HepG2 (cell line): ENCODE data around the gene SLC25A10. TPM values are rescaled to one million over a fixed set of nuclear protein-coding genes. Genes with fewer than 3 reads are reported as not detected.

Experiments
- AHR ChIP-seq: IDR thresholded peaks from 2 replicates; pipeline ENCODE4 v1.6.1; 2018; ENCODE audit warnings: missing genetic modification reagents, missing compliant biosample characterization
- ATF5 ChIP-seq: sonication (generic); formaldehyde crosslinking; IDR thresholded peaks from 2 replicates; pipeline ENCODE4 v1.4.0; 2020; ENCODE audit warnings: mild to moderate bottlenecking, low read depth, missing genetic modification reagents
- CREM ChIP-seq, 2 experiments: sonication (generic) in 1 of 2; formaldehyde crosslinking in 1 of 2; IDR thresholded peaks; 2 replicates each; pipeline versions ENCODE4 v1.4.0 to v1.6.1; 2016 to 2020; ENCODE audit warnings: antibody characterized with exemption in 1 of 2, mild to moderate bottlenecking in 1 of 2, missing genetic modification reagents in 1 of 2
- ETV6 ChIP-seq: sonication (generic); formaldehyde crosslinking; conservative IDR thresholded peaks from 2 replicates; pipeline ENCODE4 v1.4.0; 2020; ENCODE audit warnings: missing genetic modification reagents
- FOXC1 ChIP-seq: sonication (generic); formaldehyde crosslinking; IDR thresholded peaks from 2 replicates; pipeline ENCODE4 v1.8.0; 2022; ENCODE audit warnings: mild to moderate bottlenecking, missing genetic modification reagents, borderline replicate concordance
- GATAD2A ChIP-seq: IDR thresholded peaks from 2 replicates; pipeline ENCODE4 v1.6.1; 2016
- HES4 ChIP-seq: sonication (generic); formaldehyde crosslinking; IDR thresholded peaks from 2 replicates; pipeline ENCODE4 v1.9.0; 2021; ENCODE audit warnings: mild to moderate bottlenecking, missing genetic modification reagents, borderline replicate concordance
- PRDM15 ChIP-seq: sonication (generic); formaldehyde crosslinking; IDR thresholded peaks from 2 replicates; pipeline ENCODE4 v1.4.0; 2020; ENCODE audit warnings: missing genetic modification reagents
- RFXAP ChIP-seq: sonication (generic); formaldehyde crosslinking; IDR thresholded peaks from 2 replicates; pipeline ENCODE4 v1.4.0; 2020; ENCODE audit warnings: missing genetic modification reagents, borderline replicate concordance
- SIN3B ChIP-seq: fragments of 150-350 bp; IDR thresholded peaks from 2 replicates; pipeline ENCODE4 v1.6.1; 2014; ENCODE audit warnings: low read length
- TARDBP ChIP-seq: sonication (generic); formaldehyde crosslinking; IDR thresholded peaks from 2 replicates; pipeline ENCODE4 v1.8.0; 2022; ENCODE audit warnings: mild to moderate bottlenecking, missing genetic modification reagents
- ZFX ChIP-seq: sonication (generic); formaldehyde crosslinking; IDR thresholded peaks from 2 replicates; pipeline ENCODE4 v1.4.0; 2020; ENCODE audit warnings: mild to moderate bottlenecking, low read depth, missing genetic modification reagents, moderate library complexity
- ZZZ3 ChIP-seq: sonication (generic); formaldehyde crosslinking; IDR thresholded peaks from 2 replicates; pipeline ENCODE4 v1.4.0; 2020; ENCODE audit warnings: missing genetic modification reagents, mild to moderate bottlenecking, borderline replicate concordance
- polyA plus RNA-seq, 8 experiments: library from polyadenylated mRNA; depleted of rRNA in 3 of 8; stranded (reverse) in 7 of 8; unstranded in 1 of 8; fragments of >200 nt; fragmentation: Illumina TruSeq in 4 of 8; extraction: Trizol in 4 of 8; gene quantifications; 2 replicates each; pipeline versions ENCODE4 v1.2.1 to v1.2.3, GENCODE V29; 2011 to 2016; ENCODE audit warnings: low read depth in 4 of 8, missing spikeins in 1 of 8, mixed read lengths in 1 of 8; ENCODE audit not compliant: insufficient read depth in 1 of 8
- total RNA-seq, 5 experiments: library from RNA; depleted of rRNA; stranded (reverse); fragments of >200 nt; fragmentation: Illumina TruSeq; extraction: Trizol; gene quantifications; 2 replicates each; pipeline ENCODE4 v1.2.3, GENCODE V29; 2016; ENCODE audit warnings: low read depth in 1 of 5
- TF ChIP-seq, protein P1 (sequence below), 2 experiments: fragments of 450-650 bp in 1 of 2; sonication (generic) in 1 of 2; formaldehyde crosslinking in 1 of 2; IDR thresholded peaks; 2 replicates each; pipeline versions ENCODE4 v1.6.1 to v1.8.0; 2016 to 2022; ENCODE audit warnings: antibody characterized with exemption in 1 of 2, mild to moderate bottlenecking in 1 of 2, missing genetic modification reagents in 1 of 2

Gene SLC25A10
- total and polyA plus RNA-seq, 2 of the 13 experiments (the other 11 are each of a cell fraction or from before 2014, with no cell fraction given) = 46.5 to 140 TPM

GRCh38 chr17:81683584-81684441 is 28.3 kb upstream of the SLC25A10 start, which contains the start of the genes ARL16 and HGS (continued):
- TF ChIP-seq, protein P1, sequence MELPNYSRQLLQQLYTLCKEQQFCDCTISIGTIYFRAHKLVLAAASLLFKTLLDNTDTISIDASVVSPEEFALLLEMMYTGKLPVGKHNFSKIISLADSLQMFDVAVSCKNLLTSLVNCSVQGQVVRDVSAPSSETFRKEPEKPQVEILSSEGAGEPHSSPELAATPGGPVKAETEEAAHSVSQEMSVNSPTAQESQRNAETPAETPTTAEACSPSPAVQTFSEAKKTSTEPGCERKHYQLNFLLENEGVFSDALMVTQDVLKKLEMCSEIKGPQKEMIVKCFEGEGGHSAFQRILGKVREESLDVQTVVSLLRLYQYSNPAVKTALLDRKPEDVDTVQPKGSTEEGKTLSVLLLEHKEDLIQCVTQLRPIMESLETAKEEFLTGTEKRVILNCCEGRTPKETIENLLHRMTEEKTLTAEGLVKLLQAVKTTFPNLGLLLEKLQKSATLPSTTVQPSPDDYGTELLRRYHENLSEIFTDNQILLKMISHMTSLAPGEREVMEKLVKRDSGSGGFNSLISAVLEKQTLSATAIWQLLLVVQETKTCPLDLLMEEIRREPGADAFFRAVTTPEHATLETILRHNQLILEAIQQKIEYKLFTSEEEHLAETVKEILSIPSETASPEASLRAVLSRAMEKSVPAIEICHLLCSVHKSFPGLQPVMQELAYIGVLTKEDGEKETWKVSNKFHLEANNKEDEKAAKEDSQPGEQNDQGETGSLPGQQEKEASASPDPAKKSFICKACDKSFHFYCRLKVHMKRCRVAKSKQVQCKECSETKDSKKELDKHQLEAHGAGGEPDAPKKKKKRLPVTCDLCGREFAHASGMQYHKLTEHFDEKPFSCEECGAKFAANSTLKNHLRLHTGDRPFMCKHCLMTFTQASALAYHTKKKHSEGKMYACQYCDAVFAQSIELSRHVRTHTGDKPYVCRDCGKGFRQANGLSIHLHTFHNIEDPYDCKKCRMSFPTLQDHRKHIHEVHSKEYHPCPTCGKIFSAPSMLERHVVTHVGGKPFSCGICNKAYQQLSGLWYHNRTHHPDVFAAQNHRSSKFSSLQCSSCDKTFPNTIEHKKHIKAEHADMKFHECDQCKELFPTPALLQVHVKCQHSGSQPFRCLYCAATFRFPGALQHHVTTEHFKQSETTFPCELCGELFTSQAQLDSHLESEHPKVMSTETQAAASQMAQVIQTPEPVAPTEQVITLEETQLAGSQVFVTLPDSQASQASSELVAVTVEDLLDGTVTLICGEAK (IDR thresholded peaks at IDR 0.05) = peak; percentile 75
- TF ChIP-seq, protein P1 (CRISPR knock-in tag; IDR thresholded peaks at IDR 0.05) = no peak; the same call in none of the 2 replicates
- peak; percentile 50; the same call in 1 of the 2 replicates for TF ChIP-seq FOXC1
- TF ChIP-seq HES4 = 0 out of 2 replicates have a peak, but pooled peaks have one; percentile 39
- TF ChIP-seq PRDM15 = 0 out of 2 replicates have a peak, but pooled peaks have one; percentile 21
- 0 out of 2 replicates have a peak, but pooled peaks have one; percentile 10 for TF ChIP-seq ETV6 (CRISPR knock-in tag)
- TF ChIP-seq ZZZ3 (CRISPR knock-in tag) = peak; percentile 68
- peak; percentile 45; the same call in 1 of the 2 replicates for TF ChIP-seq SIN3B
- TF ChIP-seq ATF5 (CRISPR knock-in tag) = no peak
- peak; percentile 81 for TF ChIP-seq TARDBP (CRISPR knock-in tag)
- peak; percentile 85 for TF ChIP-seq CREM (IDR thresholded peaks at IDR 0.05)
- 0 out of 2 replicates have a peak, but pooled peaks have one; percentile 4 for TF ChIP-seq CREM (CRISPR knock-in tag; IDR thresholded peaks at IDR 0.05)
- TF ChIP-seq RFXAP (CRISPR knock-in tag) = peak; percentile 68
- TF ChIP-seq ZFX (CRISPR knock-in tag) = peak; percentile 79
- peak; percentile 51; the same call in 1 of the 2 replicates for TF ChIP-seq AHR (CRISPR knock-in tag)
- TF ChIP-seq GATAD2A (CRISPR knock-in tag) = peak; percentile 67
